ENCODE results near the gene ANK3. TPM values are rescaled to one million over a fixed set of nuclear protein-coding genes. Genes with fewer than 3 reads are reported as not detected.

The ANK3 gene
- total RNA-seq, 3 donors from 2014 or later: 10.2 to 93.2 (median 57.4) TPM

GRCh38 chr10:60280475-60280874 lies 109.2 kb downstream of the ANK3 start:
- no peak overlapping the region for H3K4me3 ChIP-seq
- H3K27ac ChIP-seq: no peak overlapping the region
- H3K4me1 ChIP-seq: no peaks in the 10 kb centered on the region
- no peaks in the 10 kb centered on the region for H3K9me3 ChIP-seq
- TF ChIP-seq POLR2A (IDR thresholded peaks at IDR 0.05) (no peak), POLR2AphosphoS5 (IDR thresholded peaks at IDR 0.05) (no peak), CTCF (IDR thresholded peaks at IDR 0.05) (no peak)
- DNase-seq (ENCODE audit: low spot score in 2 of 2): no peak
- H3K27me3 ChIP-seq: no peaks in the 10 kb centered on the region
- intact Hi-C loops (cut with DNase I; ENCODE audit: low total_unique reads): no loop called here
- H3K36me3 ChIP-seq: no peaks in the 10 kb centered on the region

GRCh38 chr10:60277656-60278055 lies 112.0 kb downstream of the ANK3 start:
- TF ChIP-seq POLR2A (IDR thresholded peaks at IDR 0.05) (no peak), CTCF (IDR thresholded peaks at IDR 0.05) (no peak), POLR2AphosphoS5 (IDR thresholded peaks at IDR 0.05) (no peak)
- Histone ChIP-seq H3K4me3 (no peak overlapping the region), H3K27ac (no peak overlapping the region), H3K36me3 (no peaks in the 10 kb centered on the region), H3K4me1 (no peaks in the 10 kb centered on the region), H3K9me3 (no peaks in the 10 kb centered on the region), H3K27me3 (no peaks in the 10 kb centered on the region)
- intact Hi-C loops (cut with DNase I; ENCODE audit: low total_unique reads): no loop called here
- no peak for DNase-seq (ENCODE audit: low spot score in 2 of 2)

DNA sequence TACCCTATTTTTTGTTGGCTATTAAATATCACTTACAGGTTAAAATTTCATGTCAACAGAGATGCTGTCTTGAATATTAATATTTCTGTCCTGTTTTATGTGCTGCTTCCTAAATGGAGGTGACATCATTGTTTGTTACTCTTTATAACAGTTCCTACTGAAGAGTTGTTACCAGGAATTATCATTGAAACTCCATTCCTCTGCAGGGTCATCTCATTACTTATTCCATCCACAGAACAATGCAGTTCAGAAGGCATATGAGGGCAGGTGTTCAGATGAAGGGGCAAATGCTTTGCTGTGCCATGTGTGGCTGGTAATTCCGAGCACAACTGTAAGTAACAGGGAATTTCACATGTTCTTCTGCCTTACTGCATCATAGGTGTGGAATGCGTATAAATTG lies 113.4 kb downstream of the ANK3 start:
- Histone ChIP-seq H3K4me3 (no peak overlapping the region), H3K9me3 (no peaks in the 10 kb centered on the region), H3K27ac (no peak overlapping the region), H3K36me3 (no peaks in the 10 kb centered on the region), H3K27me3 (no peaks in the 10 kb centered on the region), H3K4me1 (no peaks in the 10 kb centered on the region)
- intact Hi-C loops (cut with DNase I; ENCODE audit: low total_unique reads): no loop called here
- no peak for DNase-seq (ENCODE audit: low spot score in 2 of 2)
- TF ChIP-seq POLR2A (IDR thresholded peaks at IDR 0.05) (no peak), POLR2AphosphoS5 (IDR thresholded peaks at IDR 0.05) (no peak), CTCF (IDR thresholded peaks at IDR 0.05) (no peak)

GRCh38 chr10:60271319-60272040 lies 118.2 kb downstream of the ANK3 start:
- no peak for TF ChIP-seq POLR2AphosphoS5 (IDR thresholded peaks at IDR 0.05)
- no peak for TF ChIP-seq CTCF (IDR thresholded peaks at IDR 0.05)
- TF ChIP-seq POLR2A (IDR thresholded peaks at IDR 0.05): no peak
- no peaks in the 10 kb centered on the region for H3K36me3 ChIP-seq
- H3K27ac ChIP-seq: no peak overlapping the region
- intact Hi-C loops (cut with DNase I; ENCODE audit: low total_unique reads): no loop called here
- H3K4me3 ChIP-seq: no peak overlapping the region
- no peak for DNase-seq (ENCODE audit: low spot score in 2 of 2)
- H3K4me1 ChIP-seq: no peaks in the 10 kb centered on the region
- H3K27me3 ChIP-seq: no peaks in the 10 kb centered on the region
- H3K9me3 ChIP-seq: no peaks in the 10 kb centered on the region

DNA sequence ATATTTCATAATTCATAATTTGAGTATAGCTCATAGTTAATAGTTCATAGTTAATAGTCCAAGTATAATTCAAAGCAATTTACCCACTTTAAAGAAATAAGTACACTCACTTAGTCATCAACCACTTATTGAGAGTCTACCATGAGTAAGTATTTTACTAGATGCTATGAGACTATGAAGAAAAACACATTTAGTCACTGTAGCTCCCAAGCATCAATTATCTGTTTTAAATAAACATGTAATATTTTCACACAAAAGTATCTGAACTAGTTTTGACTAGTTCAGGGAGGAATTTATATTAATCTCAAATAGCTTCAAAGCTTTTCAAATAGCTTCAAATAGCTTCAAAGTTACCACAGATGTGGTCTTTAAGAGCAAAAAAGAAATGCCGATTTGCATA lies 119.2 kb downstream of the ANK3 start:
- Histone ChIP-seq H3K4me1 (no peaks in the 10 kb centered on the region), H3K4me3 (no peak overlapping the region), H3K27ac (no peak overlapping the region), H3K27me3 (no peaks in the 10 kb centered on the region), H3K9me3 (no peaks in the 10 kb centered on the region), H3K36me3 (no peaks in the 10 kb centered on the region)
- TF ChIP-seq CTCF (IDR thresholded peaks at IDR 0.05) (no peak), POLR2A (IDR thresholded peaks at IDR 0.05) (no peak), POLR2AphosphoS5 (IDR thresholded peaks at IDR 0.05) (no peak)
- no peak for DNase-seq (ENCODE audit: low spot score in 2 of 2)
- intact Hi-C loops (cut with DNase I; ENCODE audit: low total_unique reads): no loop called here

Measured in breast epithelium (tissue), 4 donors.